ENCODE results near the gene ALOX5AP.

DNA sequence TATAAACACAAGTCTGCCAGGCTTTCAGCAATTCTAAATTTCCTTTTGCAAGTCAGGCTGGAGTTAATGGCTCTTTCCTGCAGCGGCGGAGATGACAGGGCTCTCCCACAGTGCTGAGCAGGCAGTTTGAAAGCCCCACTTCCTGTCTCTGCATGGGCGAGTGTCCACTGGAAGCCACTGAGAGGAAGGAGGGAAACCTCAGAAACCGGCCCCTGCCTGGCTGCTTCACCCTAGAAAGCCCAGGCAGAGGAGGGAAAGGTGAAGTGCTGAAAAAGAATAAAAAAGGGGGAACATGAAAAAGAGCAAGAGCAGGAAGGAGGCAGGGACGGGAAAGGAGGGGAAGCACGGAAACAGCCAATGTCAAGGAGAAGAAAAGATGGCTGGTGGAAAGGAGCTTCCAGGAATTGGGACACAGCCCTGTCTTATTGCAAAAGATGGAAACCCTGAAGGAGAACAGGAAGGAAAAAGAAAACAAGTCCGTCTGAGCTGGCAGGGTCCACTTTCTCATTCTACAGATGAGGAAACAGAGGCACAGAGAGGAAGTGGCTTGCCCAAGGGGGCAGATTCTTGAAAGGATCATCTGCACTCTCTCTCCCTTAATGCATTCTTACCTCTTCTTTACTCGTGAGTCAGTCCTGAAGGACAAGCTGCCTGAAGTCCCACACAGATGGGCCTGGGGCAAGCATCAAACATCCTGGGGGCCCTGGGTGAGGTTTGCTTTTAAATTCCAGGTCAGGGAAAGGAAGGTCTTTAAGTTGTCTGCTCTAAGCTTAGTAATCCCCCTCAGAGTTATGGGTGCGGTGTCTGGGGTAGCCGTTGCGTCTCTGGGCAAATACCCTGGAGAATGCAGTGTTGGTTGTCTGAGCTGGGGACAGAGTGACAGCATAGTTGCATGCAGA, 38.8 kb upstream of the ALOX5AP start:
- TF ChIP-seq ARNTL (CRISPR knock-in tag; IDR thresholded peaks at IDR 0.05; ENCODE audit: borderline replicate concordance, low read depth) (no peak), ESRRG (CRISPR knock-in tag; IDR thresholded peaks at IDR 0.05) (no peak), ZFP30 (CRISPR knock-in tag; IDR thresholded peaks at IDR 0.05) (no peak), ZNF565 (CRISPR knock-in tag; conservative IDR thresholded peaks at IDR 0.05; ENCODE audit: low read depth) (no peak), CSDC2 (CRISPR knock-in tag; IDR thresholded peaks at IDR 0.05) (no peak), RARB (CRISPR knock-in tag; IDR thresholded peaks at IDR 0.05) (no peak)

Data from SK-N-SH treated with all-trans-retinoic acid at 6 μM for 48 hours (cell line).